Heart left ventricle (tissue), 16 donors: Measurements from ENCODE around the gene ZNF597. TPM values are rescaled to one million over a fixed set of nuclear protein-coding genes. Genes with fewer than 3 reads are reported as not detected.

Source experiments
- ATAC-seq, 4 donors: fragments of 200-7000 bp; cut with Tn5 transposase; one replicate each; pipeline ENCODE4 v1.9.1; 2020 to 2022; ENCODE audit warnings: moderate library complexity in 4 of 4, mild to moderate bottlenecking in 3 of 4, moderate number of reproducible peaks in 1 of 4
- DNase-seq, 5 donors: peaks; one replicate each; pipeline ENCODE4 v3.0.0-alpha.2; 2020
- H3K27ac ChIP-seq, 12 donors: fragments of 200-600 bp; sonication (generic) in 4 of 12; one replicate each; pipeline versions ENCODE4 v1.5.0 to v1.8.0; 2016 to 2022; ENCODE audit warnings: mild to moderate bottlenecking in 2 of 12
- H3K27me3 ChIP-seq, 9 donors: fragments of 200-600 bp; sonication (generic) in 2 of 9; one replicate each; pipeline versions ENCODE4 v1.5.1 to v1.8.0; 2016 to 2022; ENCODE audit warnings: mild to moderate bottlenecking in 3 of 9
- H3K36me3 ChIP-seq, 9 donors: fragments of 200-600 bp; sonication (generic) in 2 of 9; one replicate each; pipeline versions ENCODE4 v1.5.0 to v1.8.0; 2018 to 2022; ENCODE audit warnings: mild to moderate bottlenecking in 2 of 9
- H3K4me1 ChIP-seq, 12 donors: fragments of 200-600 bp; sonication (generic) in 4 of 12; one replicate each; pipeline versions ENCODE4 v1.5.0 to v1.8.0; 2016 to 2022; ENCODE audit warnings: mild to moderate bottlenecking in 3 of 12
- H3K4me3 ChIP-seq, 12 donors: fragments of 200-600 bp; sonication (generic) in 4 of 12; one replicate each; pipeline versions ENCODE4 v1.5.0 to v1.8.0; 2017 to 2022; ENCODE audit warnings: mild to moderate bottlenecking in 9 of 12, moderate library complexity in 4 of 12
- H3K9me3 ChIP-seq, 12 donors: fragments of 200-600 bp; sonication (generic) in 4 of 12; one replicate each; pipeline versions ENCODE4 v1.5.0 to v1.8.0; 2016 to 2022; ENCODE audit warnings: mild to moderate bottlenecking in 1 of 12
- CTCF ChIP-seq, 12 donors: fragments of 200-600 bp; sonication (generic) in 4 of 12; IDR thresholded peaks; one replicate each; pipeline versions ENCODE4 v1.5.0 to v1.8.0; 2018 to 2022; ENCODE audit warnings: antibody characterized with exemption in 12 of 12, mild to moderate bottlenecking in 5 of 12
- POLR2A ChIP-seq, 2 donors: fragments of 450-650 bp; IDR thresholded peaks; one replicate each; pipeline ENCODE4 v1.6.1; 2017; ENCODE audit warnings: antibody characterized with exemption in 2 of 2, mild to moderate bottlenecking in 2 of 2, moderate library complexity in 2 of 2
- whole genome bisulfite sequencing, 4 donors: extraction: QIAGEN DNeasy Blood & Tissue Kit in 2 of 4; methylation state at CpG; one replicate each; pipeline versions ENCODE4 v1.1.5 to v1.1.7; 2013 to 2018; 5-methylcytosine and 5-hydroxymethylcytosine counted together
- intact Hi-C, 10 donors: fragments of 100-400 bp; cut with DNase I; formaldehyde crosslinking; loops; one replicate each; pipeline versions ENCODE4 v1.11.1 to v1.14.2; 2022
- polyA plus RNA-seq, 2 donors: library from polyadenylated mRNA; stranded (reverse); fragments of 200-250 nt; gene quantifications; one replicate each; pipeline ENCODE4 v1.2.3, GENCODE V29; 2013
- total RNA-seq, 9 donors: library from RNA; depleted of rRNA in 2 of 9; stranded (reverse); fragments of >200 nt in 2 of 9; fragmentation: NEBNext Ultra II Directional in 3 of 9; extraction: Animal tissue kit (Norgen Biotek cat#: 25700) in 3 of 9; gene quantifications; one replicate each; pipeline versions ENCODE4 v1.1.0 to v1.2.4, GENCODE V29; 2016 to 2023
- donor health status: ischemic (EF 13 %, LVEDD 7.1; RV severe dilation, severe dysfunction).
- donor health status: healthy with polysubstance abuse.
- donor health status: DM: no; HTN: yes; CAD: no.
- donor health status: DM: no; HTN: no; CAD: no.
- donor health status: ischemic (EF 25% LVEDD 6.9; RV normal size, moderate dysfunction).
- donor health status: ischemic (EF 25% LVEDD 5.7; RV mildly dilated, moderate dysfunction).
- donor health status: healthy.
- donor health status: DM: yes; HTN: yes; CAD: no.
- donor health status: ischemic (EF 35%, LVEDD 5.7; RV mildly dilated, moderate dysfunction).
- donor health status: nonischemic (EF 11% LVEDD 7.7; RV severe dilation, severe dysfunction).
- donor health status: DM: yes; HTN: yes; CAD: no.
- donor health status: PGD.
- donor health status: ischemic (EF 29% LVEDD 5.4; RV normal size, mild dysfunction).
- donor health status: nonischemic (EF 23%, LVEDD 6.1; RV moderate dilation, normal function).

ZNF597 gene
- total and polyA plus RNA-seq, 11 donors, result 0.65 to 3.3 (median 1.6) TPM

DNA sequence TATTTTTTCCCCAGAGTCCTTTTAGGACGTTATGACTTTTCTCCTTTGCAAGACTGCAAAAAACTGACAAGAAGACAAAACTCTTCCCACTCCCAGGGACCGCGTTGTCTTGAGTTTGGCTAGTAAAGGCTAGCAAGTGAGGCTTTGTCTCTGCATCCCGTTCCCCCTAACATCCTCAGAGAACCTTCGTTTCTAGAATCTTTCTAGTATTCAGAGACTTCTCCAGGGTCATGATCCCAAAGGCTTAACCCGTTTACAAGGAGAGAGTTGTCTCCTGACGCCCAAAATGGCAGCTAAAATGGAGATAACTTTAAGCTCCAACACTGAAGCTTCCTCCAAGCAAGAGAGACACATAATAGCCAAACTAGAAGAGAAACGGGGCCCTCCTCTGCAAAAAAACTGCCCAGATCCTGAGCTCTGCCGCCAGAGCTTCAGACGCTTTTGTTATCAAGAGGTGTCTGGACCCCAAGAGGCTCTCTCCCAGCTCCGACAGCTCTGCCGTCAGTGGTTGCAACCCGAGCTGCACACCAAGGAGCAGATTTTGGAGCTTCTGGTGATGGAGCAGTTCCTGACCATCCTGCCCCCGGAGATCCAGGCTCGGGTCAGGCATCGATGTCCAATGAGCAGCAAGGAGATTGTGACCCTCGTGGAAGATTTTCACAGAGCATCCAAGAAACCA lies 41.4 kb downstream of the ZNF597 start:
- H3K27me3 ChIP-seq, result no peaks in the 10 kb centered on the region
- peaks cover 0 to 33% (median 18%) of the 10 kb centered on the region in 12 donors for H3K4me1 ChIP-seq
- TF ChIP-seq CTCF (IDR thresholded peaks at IDR 0.05) (no peak), POLR2A (IDR thresholded peaks at IDR 0.05) (no peak)
- 26 to 31% (median 28%) methylated on average over 17 of the region's 17 CpGs for WGBS, 4 donors
- intact Hi-C loops, result loop anchor here in 9 of 10 donors (1.0 to 10.0 kb wide), 13 partner anchors 37 to 103 kb away; partner anchors contain the start of genes CLUAP1 (in 3 of the 9), NAA60 (in 2 of the 9), ZNF597 (in 2 of the 9) and C16orf90 (in 1 of the 9)
- no peak for DNase-seq
- no peak for ATAC-seq
- H3K36me3 ChIP-seq, result peaks cover 5 to 63% (median 37%) of the 10 kb centered on the region in 9 donors
- peak overlapping the region; percentile 22 to 93 (median 84) for H3K27ac ChIP-seq
- H3K4me3 ChIP-seq, result peak overlapping the region; percentile 39 to 99 (median 90)
- peaks cover 0 to 65% (median 23%) of the 10 kb centered on the region in 12 donors for H3K9me3 ChIP-seq

DNA sequence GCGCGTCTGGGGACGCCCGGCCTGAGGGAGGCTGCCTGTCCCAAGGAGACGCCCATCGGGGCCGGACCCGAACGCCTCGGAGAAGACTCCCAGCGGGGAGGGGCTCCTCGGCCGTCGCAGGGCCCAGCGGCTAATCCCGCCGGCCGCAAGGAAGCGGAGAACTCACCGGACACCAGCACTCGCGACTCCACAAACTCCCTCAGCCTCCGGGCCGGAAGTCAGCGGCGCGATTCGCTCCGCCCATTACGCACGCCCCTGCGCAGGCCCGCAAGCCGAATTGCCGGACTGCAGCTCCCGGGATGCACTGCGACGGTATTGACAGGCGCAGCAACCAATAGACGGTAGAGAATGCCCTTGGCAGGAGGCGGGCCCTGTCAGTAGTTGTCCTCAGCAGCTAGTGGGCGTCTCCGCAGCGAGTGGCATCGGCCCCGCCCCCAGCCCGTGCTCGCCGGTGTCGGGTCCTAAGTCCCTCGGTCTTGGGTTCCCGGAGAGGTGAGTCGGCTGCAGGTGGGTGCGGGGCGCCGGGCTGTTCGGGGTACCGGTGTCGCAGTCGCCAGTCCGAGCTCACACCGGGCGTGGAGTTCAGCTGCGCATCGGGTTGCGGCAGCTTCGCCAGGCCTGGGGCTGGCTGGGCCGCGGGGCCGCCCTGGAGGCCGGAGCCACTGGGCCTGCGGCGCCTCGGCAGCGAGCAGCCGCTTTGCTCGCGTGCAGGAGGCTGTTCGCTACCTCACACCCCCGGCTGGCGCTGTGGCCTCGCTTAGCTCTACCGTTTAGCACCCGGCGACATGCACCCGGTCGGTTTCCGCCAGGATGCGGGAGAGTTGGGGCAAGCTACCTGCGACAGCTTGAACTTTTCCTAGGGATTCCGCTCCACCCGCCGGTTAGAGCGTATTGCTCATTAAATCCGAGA lies 42.3 kb downstream of the ZNF597 start, which contains the start of the genes ZNF174 and ZSCAN32:
ZNF174 (plus strand) TSS at position 437 of the 910 bp plus-strand sequence. CDS start 790 bp downstream, outside the sequence.
ZSCAN32 (minus strand) TSS at position 226 of the 910 bp plus-strand sequence. CDS start 3,447 bp downstream, outside the sequence.
- 0% methylated on average over 46 to 95 of the region's 95 CpGs for WGBS, 4 donors
- H3K9me3 ChIP-seq, result peaks cover 0 to 65% (median 15%) of the 10 kb centered on the region in 12 donors
- peaks cover 0 to 33% (median 18%) of the 10 kb centered on the region in 12 donors for H3K4me1 ChIP-seq
- ATAC-seq (peak; percentile 100), DNase-seq (peak; percentile 98 to 99 (median 99))
- peak in 3 of 12 donors; percentile 13 to 44 (median 16) for TF ChIP-seq CTCF (IDR thresholded peaks at IDR 0.05)
- TF ChIP-seq POLR2A (IDR thresholded peaks at IDR 0.05), result peak in 1 of 2 donors; percentile 76
- H3K27me3 ChIP-seq, result no peaks in the 10 kb centered on the region
- peak within 1 kb of the TSS; percentile 39 to 99 (median 90) for H3K4me3 ChIP-seq
- peak within 1 kb of the TSS; percentile 22 to 93 (median 86) for H3K27ac ChIP-seq
- intact Hi-C loops, result loop anchor here in 9 of 10 donors (1.0 to 10.0 kb wide), 13 partner anchors 36 to 104 kb away; partner anchors contain the start of genes CLUAP1 (in 3 of the 9), NAA60 (in 2 of the 9), ZNF597 (in 2 of the 9) and C16orf90 (in 1 of the 9)
- peaks cover 1 to 63% (median 33%) of the 10 kb centered on the region in 9 donors for H3K36me3 ChIP-seq

GRCh38 chr16:3400446-3400778 lies 42.9 kb downstream of the ZNF597 start:
- H3K9me3 ChIP-seq, result peaks cover 0 to 65% (median 10%) of the 10 kb centered on the region in 12 donors
- no peak for TF ChIP-seq POLR2A (IDR thresholded peaks at IDR 0.05)
- no peak for TF ChIP-seq CTCF (IDR thresholded peaks at IDR 0.05)
- H3K4me1 ChIP-seq, result peaks cover 0 to 33% (median 18%) of the 10 kb centered on the region in 12 donors
- H3K4me3 ChIP-seq, result peak overlapping the region; percentile 39 to 99 (median 90)
- DNase-seq, result no peak
- peak overlapping the region; percentile 22 to 93 (median 86) for H3K27ac ChIP-seq
- H3K27me3 ChIP-seq, result no peaks in the 10 kb centered on the region
- 0 to 2% (median 1%) methylated on average over 5 to 18 of the region's 18 CpGs for WGBS, 4 donors
- intact Hi-C loops, result loop anchor here in 9 of 10 donors (2.0 to 10.0 kb wide), 11 partner anchors 36 to 104 kb away; partner anchors contain the start of genes CLUAP1 (in 3 of the 9), NAA60 (in 2 of the 9), ZNF597 (in 2 of the 9) and C16orf90 (in 1 of the 9)
- ATAC-seq, result no peak
- H3K36me3 ChIP-seq, result peaks cover 0 to 63% (median 33%) of the 10 kb centered on the region in 9 donors
